HG02981 (cell line): ENCODE measurements around the gene RAMP3.
A peak's percentile ranks its signal among the peaks of the same experiment; 100 is the strongest.
"Not testable (repeated sequence)": the region's sequence is repeated elsewhere in the genome, so short reads cannot be mapped to it uniquely, and the experiment has no call there.

Experiments
- ATAC-seq: cut with Tn5 transposase; IDR thresholded peaks from one replicate; pipeline ENCODE4 v1.9.1; 2021; ENCODE audit warnings: mild to moderate bottlenecking, moderate library complexity; ENCODE audit not compliant: unreplicated experiment

RAMP3 gene

GRCh38 chr7:45190406-45191165, 33.0 kb downstream of the RAMP3 start:
- no peak for ATAC-seq

- no peak for ATAC-seq
These were observed 33.8 kb downstream of the RAMP3 start for GRCh38 chr7:45191396-45191795.

- ATAC-seq = no peak
These were observed 35.0 kb downstream of the RAMP3 start for GRCh38 chr7:45192621-45193041.

- ATAC-seq = no peak
These were observed 36.2 kb downstream of the RAMP3 start for GRCh38 chr7:45193828-45194227.

GRCh38 chr7:45196374-45196773, 38.8 kb downstream of the RAMP3 start:
- peak; percentile 81 for ATAC-seq

GRCh38 chr7:45197461-45197860, 39.9 kb downstream of the RAMP3 start:
- no peak for ATAC-seq

GRCh38 chr7:45198986-45199385, 41.4 kb downstream of the RAMP3 start:
- no peak for ATAC-seq

GRCh38 chr7:45199506-45199905, 41.9 kb downstream of the RAMP3 start:
- no peak for ATAC-seq

GRCh38 chr7:45202625-45203024, 45.0 kb downstream of the RAMP3 start:
- ATAC-seq = no peak

- ATAC-seq = no peak
These were observed 45.4 kb downstream of the RAMP3 start for GRCh38 chr7:45203036-45203435.

- no peak for ATAC-seq
These were observed 45.9 kb downstream of the RAMP3 start for GRCh38 chr7:45203459-45203858.

GRCh38 chr7:45203936-45204445, 46.4 kb downstream of the RAMP3 start:
- no peak for ATAC-seq

GRCh38 chr7:45206266-45206665, 48.7 kb downstream of the RAMP3 start:
- ATAC-seq = not testable (repeated sequence)

- ATAC-seq = not testable (repeated sequence)
These were observed 52.3 kb downstream of the RAMP3 start for GRCh38 chr7:45209909-45210308.

GRCh38 chr7:45211066-45211465, 53.5 kb downstream of the RAMP3 start:
- ATAC-seq = no peak

GRCh38 chr7:45211958-45212357, 54.4 kb downstream of the RAMP3 start:
- no peak for ATAC-seq

GRCh38 chr7:45212606-45213005, 55.0 kb downstream of the RAMP3 start:
- no peak for ATAC-seq

GRCh38 chr7:45215601-45216062, 58.0 kb downstream of the RAMP3 start:
- no peak for ATAC-seq

- no peak for ATAC-seq
These were observed 58.6 kb downstream of the RAMP3 start for GRCh38 chr7:45216181-45216580.

- ATAC-seq = no peak
These were observed 59.1 kb downstream of the RAMP3 start for GRCh38 chr7:45216622-45217165.

- ATAC-seq = no peak
These were observed 59.8 kb downstream of the RAMP3 start for GRCh38 chr7:45217358-45217757.

GRCh38 chr7:45219130-45219529, 61.5 kb downstream of the RAMP3 start:
- ATAC-seq = no peak
